Globus pallidus (tissue), 1 donor: ENCODE data around the gene TTN.

Experiments
- DNase-seq: peaks from one replicate; pipeline ENCODE4 v3.0.0-alpha.2; 2015; ENCODE audit warnings: low spot score

Gene TTN

DNA sequence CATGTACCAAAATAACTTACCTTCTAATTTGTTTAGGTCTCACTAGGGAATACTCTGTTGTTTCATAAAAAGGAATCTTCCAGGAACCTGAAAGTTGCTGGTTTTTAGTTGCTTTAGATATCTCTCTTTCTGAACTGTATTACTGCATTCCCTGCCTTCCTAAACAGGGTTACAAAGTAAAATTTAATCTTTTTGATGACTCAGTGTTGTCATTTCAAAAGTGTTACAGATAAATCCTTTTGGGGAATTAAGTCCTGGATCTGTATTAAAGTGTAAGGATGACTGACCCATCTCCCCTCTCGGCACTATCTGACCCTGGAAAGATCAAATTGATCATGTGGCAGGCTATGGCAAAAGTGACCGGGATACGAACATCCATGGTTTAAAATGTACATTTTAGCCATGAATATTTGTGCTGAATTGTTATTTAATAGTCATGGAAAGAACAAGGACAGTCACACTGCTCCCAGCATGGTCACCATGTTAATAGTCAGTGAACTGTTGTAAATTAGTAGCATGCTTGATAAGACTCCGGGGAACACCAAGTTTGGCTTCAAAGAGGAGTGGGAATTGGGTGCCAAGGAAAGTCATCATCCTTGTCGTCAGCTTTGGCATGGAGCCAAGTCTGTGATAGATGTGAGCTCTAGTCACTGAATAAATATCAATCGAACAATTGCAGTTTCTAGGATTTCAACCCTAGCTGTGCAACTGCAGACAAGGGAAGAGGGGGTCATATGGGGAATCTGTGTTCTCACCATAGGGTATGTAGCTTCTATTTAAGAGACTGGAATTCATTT, 322.8 kb downstream of the TTN start:
- peak; percentile 42 for DNase-seq

DNA sequence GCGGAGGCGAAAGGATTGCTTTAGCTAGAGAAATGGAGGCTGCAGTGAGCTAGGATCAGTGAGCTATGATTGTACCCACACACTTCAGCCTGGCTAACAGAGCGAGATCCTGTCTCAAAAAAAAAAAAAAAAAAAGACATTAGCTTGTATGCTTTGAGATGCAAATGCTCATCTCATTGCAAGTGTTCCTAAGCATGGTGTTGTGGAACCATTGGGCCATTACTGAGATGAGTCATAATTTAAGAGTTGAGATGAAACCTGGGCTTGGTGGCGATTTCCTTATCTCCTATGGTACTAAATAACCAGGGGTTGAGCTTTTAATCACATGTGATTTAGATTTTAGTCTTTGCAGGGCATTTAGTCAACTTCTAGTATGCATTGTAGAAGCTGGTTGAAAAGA, 324.8 kb downstream of the TTN start:
- DNase-seq: no peak

DNA sequence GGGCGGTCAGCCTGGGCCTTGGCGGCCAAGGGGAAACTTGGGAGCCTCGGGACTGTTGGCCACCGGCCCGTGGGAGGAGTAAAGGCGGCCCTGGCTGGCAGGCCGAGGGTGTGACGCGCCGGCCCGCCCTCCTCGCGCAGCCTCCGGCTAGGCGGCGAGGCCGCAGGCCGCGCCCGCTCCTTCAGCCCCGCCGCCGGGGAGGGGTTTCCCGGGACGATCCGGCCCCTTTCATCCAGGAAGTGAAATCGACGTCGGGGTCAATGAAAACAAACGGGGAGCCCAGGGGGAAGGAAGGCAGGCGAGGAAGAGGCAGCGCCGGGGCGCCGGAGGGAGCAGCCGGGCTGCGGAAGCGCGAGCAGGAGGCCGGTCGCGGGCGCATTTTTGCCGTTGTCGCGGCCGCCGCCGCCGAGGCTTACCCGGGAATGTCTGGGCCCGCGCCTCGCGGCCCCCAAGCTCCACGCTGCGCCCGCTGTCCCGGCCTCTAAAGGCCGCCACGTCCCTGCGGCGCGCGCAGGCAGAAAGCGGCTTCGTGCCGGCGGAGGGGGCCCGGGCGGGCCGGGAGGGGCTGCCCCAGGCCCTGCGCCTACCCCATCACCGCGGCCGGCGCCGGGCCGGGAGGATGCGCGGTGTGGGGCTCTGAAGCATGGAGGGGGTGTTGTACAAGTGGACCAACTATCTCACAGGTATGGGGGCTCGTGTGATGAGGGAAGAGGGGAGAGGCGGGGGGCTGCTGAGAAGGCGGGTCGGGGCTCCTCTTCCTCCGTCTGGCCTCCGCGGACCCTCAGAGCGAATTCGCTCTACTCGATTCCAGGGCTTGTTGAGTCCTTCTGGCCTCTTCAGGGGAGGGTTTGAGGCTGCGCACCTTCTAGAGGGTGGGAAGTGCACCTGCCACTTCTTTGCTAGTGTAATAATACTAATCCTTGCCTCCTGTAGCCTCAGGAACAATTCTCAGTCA, 326.7 kb downstream of the TTN start, which contains the start of gene PLEKHA3:
Gene PLEKHA3 (plus strand): TSS at position 231 of the 955 bp plus-strand sequence. CDS start 413 bp downstream, at position 644.
- DNase-seq: peak; percentile 95

DNA sequence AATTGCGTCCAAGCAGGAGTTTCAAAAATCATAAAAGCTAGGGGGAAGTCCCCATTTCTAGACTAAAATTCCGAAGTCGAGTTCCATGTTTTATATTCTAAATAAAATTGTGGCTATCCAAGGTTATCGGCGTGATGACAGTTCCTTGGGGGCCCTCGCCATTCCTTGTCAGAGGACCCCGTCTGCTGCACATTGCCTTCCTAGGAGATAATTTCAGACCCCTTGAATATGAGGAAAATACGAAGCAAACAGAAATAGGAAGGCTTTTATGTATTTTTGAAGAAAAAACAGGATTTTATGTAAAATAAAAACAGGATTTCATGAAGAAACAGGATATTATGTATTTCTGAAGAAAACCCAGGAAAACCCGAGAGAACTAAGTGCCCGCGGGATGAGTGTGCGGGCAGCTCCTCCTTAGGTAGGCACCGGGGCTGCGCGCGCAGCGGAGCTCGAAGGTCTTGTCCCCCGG, 327.4 kb downstream of the TTN start:
- DNase-seq: no peak

DNA sequence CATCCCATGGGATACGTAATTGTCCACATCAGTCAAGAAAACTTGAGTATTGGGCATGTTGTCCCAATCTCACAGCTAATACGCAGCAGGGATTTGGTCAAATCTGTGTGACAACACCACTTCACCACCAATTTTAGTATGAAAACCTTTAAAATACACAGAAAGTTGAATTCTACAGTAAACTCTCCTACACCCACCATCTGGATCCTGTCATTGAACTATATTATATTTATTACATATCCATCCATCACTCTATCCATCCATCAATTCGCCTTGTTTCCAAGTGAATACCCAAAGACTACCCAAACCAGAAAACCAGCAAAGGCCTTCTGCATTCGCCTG, 328.0 kb downstream of the TTN start:
- DNase-seq: no peak

DNA sequence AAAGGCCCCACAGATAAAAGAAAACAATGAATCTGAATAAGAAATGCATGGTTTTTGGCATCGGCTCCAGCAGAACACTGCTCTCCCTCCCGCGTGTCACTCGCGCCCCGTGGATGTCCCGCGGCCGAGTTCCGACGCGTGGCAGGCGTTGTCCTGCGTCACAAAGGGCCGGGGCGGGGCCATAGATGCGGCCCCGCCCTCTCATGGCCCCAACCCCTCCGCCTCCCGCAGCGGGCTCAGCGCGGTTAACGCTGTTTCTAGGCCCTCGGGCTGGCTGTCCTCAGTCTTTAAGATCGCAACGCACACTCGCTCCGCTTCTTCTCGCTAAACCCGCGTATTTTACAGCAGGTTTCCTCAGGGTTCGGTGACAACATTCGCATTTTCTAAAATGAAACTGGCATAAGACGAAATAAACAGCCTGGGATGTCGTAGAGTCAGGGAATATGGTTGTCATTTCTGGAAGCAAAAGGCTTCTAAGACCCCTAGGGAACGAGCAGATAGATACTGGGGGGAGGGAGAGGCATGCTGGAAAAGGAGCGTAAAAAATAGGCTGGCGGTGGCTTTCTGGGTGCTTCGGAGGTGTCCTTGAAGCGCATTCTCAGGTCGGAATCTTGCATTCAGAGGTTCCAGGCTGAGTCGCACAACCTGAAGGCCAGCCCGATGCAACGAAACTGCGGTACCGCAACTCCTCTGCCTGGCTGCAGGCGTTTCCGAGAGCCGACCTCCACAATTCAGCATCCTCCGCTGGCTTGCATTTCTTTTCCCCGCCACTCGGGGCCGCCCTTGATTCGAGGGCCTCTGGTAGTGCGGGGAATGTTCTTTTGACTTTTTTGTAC, 328.6 kb downstream of the TTN start, which contains the start of gene FKBP7:
Gene FKBP7 (minus strand): TSS at position 162 of the 836 bp plus-strand sequence. CDS start 101 bp downstream, at position 61.
- peak; percentile 94 for DNase-seq

DNA sequence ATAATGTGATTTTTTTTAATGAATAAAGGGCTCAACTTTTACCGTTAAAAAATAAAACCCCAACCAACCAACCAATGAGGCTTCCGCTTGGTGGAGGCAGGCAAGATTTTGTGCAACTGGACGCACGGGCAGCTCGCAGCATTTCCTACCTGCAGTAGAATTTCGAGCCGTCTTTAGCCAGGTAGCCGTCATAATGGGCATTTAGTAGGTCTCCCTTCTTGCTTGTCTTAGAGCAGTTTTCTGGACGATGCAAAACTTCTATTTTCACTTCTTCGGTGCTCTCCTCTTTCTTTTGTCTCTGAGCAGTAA, 329.1 kb downstream of the TTN start:
- no peak for DNase-seq

DNA sequence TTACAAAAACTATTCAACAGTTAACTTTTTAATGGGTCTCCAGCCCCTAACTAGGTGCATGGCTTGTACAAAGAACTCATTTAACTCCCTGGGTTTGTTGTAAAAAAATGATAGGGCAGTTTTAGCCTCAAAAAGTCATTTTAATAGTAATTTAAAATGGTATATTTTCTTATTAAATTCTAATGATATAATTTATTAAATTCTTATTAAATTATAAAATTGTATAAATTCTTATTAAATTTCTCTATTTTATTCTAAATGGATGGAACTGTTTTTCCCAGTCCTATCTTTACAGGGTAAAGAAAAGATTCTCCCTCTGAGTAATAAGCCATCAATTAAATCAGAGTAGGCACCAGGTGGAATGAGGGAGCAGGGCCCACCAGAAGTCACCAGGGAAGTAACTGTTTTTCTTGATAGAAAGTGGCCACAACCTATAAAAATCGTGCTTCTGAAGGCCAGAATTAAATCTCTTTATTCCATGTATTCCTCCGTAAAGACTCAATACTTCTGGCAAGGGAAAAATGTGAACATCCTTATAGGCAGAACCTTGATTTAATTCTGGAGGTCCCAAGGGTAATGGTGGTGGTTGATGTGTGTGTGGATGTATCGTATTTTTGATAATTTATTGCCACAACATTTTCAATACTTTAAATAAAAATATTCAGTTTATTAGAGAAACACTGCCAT, 329.6 kb downstream of the TTN start:
- no peak for DNase-seq

DNA sequence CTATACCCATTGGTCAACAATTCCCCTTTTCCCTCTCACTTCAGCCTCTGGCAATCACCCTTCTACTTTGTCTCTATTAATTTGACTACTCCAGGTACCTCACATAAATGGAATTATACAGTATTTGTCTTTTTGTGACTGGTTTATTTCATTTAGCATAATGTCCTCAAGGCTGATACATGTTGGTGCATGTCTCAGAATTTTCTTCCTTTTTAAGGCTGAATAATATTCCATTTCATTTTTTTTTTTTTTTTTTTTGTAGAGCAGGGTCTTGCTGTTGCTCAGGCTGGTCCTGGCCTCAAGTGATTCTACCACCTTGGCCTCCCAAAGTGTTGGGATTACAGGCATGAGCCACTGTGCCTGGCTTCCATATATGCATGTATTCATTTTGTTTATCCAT, 330.7 kb downstream of the TTN start:
- DNase-seq: no peak
